ENCODE results near the gene SIRT2. TPM values are rescaled to one million over a fixed set of nuclear protein-coding genes. Genes with fewer than 3 reads are reported as not detected.
A peak's percentile ranks its signal among the peaks of the same experiment; 100 is the strongest.

Gene SIRT2
- total and polyA plus RNA-seq, 2 of the 13 experiments (the other 11 are each of a cell fraction or from before 2014, with no cell fraction given): 22.3 to 26.1 TPM

DNA sequence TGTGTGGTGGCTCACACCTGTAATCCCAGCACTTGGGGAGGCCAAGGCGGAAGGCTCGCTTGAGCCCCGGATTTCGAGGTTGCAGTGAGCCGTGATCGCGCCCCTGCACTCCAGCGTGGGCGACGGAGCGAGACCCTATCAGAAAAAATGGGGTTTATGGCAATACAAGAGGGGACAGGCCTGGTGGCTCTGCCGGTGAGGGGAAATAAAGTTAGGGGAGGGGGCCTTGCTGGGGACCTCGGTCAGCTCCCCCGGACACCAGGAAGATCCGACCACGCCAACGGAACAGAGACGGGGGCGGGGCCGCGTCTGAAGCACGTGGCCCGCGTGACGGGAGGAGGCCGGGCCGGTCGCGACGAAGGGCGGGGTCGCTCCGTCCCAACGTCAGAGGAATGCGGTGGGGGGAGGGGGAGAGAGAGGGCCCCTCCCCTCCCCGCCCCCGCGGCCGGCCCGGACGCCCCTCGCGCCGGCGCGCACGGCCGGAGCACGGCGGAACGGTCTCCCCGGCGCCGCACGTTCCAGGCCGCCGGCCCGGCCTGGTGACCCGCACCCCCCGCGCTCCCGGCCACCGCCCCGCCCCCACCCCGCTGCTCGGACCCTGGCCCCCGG lies 47.7 kb downstream of the SIRT2 start (continued):
- TF ChIP-seq, protein P1, sequence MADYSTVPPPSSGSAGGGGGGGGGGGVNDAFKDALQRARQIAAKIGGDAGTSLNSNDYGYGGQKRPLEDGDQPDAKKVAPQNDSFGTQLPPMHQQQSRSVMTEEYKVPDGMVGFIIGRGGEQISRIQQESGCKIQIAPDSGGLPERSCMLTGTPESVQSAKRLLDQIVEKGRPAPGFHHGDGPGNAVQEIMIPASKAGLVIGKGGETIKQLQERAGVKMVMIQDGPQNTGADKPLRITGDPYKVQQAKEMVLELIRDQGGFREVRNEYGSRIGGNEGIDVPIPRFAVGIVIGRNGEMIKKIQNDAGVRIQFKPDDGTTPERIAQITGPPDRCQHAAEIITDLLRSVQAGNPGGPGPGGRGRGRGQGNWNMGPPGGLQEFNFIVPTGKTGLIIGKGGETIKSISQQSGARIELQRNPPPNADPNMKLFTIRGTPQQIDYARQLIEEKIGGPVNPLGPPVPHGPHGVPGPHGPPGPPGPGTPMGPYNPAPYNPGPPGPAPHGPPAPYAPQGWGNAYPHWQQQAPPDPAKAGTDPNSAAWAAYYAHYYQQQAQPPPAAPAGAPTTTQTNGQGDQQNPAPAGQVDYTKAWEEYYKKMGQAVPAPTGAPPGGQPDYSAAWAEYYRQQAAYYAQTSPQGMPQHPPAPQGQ (CRISPR knock-in tag; IDR thresholded peaks at IDR 0.05; ENCODE audit: borderline replicate concordance): no peak
- TF ChIP-seq, protein P2, sequence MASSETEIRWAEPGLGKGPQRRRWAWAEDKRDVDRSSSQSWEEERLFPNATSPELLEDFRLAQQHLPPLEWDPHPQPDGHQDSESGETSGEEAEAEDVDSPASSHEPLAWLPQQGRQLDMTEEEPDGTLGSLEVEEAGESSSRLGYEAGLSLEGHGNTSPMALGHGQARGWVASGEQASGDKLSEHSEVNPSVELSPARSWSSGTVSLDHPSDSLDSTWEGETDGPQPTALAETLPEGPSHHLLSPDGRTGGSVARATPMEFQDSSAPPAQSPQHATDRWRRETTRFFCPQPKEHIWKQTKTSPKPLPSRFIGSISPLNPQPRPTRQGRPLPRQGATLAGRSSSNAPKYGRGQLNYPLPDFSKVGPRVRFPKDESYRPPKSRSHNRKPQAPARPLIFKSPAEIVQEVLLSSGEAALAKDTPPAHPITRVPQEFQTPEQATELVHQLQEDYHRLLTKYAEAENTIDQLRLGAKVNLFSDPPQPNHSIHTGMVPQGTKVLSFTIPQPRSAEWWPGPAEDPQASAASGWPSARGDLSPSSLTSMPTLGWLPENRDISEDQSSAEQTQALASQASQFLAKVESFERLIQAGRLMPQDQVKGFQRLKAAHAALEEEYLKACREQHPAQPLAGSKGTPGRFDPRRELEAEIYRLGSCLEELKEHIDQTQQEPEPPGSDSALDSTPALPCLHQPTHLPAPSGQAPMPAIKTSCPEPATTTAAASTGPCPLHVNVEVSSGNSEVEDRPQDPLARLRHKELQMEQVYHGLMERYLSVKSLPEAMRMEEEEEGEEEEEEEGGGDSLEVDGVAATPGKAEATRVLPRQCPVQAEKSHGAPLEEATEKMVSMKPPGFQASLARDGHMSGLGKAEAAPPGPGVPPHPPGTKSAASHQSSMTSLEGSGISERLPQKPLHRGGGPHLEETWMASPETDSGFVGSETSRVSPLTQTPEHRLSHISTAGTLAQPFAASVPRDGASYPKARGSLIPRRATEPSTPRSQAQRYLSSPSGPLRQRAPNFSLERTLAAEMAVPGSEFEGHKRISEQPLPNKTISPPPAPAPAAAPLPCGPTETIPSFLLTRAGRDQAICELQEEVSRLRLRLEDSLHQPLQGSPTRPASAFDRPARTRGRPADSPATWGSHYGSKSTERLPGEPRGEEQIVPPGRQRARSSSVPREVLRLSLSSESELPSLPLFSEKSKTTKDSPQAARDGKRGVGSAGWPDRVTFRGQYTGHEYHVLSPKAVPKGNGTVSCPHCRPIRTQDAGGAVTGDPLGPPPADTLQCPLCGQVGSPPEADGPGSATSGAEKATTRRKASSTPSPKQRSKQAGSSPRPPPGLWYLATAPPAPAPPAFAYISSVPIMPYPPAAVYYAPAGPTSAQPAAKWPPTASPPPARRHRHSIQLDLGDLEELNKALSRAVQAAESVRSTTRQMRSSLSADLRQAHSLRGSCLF (CRISPR knock-in tag; IDR thresholded peaks at IDR 0.05; ENCODE audit: borderline replicate concordance): no peak
- TF ChIP-seq, protein P3, sequence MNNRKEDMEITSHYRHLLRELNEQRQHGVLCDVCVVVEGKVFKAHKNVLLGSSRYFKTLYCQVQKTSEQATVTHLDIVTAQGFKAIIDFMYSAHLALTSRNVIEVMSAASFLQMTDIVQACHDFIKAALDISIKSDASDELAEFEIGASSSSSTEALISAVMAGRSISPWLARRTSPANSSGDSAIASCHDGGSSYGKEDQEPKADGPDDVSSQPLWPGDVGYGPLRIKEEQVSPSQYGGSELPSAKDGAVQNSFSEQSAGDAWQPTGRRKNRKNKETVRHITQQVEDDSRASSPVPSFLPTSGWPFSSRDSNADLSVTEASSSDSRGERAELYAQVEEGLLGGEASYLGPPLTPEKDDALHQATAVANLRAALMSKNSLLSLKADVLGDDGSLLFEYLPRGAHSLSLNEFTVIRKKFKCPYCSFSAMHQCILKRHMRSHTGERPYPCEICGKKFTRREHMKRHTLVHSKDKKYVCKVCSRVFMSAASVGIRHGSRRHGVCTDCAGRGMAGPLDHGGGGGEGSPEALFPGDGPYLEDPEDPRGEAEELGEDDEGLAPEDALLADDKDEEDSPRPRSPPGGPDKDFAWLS (CRISPR knock-in tag; IDR thresholded peaks at IDR 0.05; ENCODE audit: borderline replicate concordance): no peak
- 0 out of 2 replicates have a peak, but pooled peaks have one; percentile 14 for TF ChIP-seq HNRNPL (IDR thresholded peaks at IDR 0.05; ENCODE audit: low read depth, low read length)
- TF ChIP-seq, protein P4, sequence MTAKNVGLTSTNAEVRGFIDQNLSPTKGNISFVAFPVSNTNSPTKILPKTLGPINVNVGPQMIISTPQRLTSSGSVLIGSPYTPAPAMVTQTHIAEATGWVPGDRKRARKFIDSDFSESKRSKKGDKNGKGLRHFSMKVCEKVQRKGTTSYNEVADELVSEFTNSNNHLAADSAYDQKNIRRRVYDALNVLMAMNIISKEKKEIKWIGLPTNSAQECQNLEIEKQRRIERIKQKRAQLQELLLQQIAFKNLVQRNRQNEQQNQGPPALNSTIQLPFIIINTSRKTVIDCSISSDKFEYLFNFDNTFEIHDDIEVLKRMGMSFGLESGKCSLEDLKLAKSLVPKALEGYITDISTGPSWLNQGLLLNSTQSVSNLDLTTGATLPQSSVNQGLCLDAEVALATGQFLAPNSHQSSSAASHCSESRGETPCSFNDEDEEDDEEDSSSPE (CRISPR knock-in tag; IDR thresholded peaks at IDR 0.05): 0 out of 2 replicates have a peak, but pooled peaks have one; percentile 49
- no peak for TF ChIP-seq PLRG1 (conservative IDR thresholded peaks at IDR 0.05)
- TF ChIP-seq ZNF263 (CRISPR knock-in tag; IDR thresholded peaks at IDR 0.05): no peak
- TF ChIP-seq ZBTB20 (CRISPR knock-in tag; IDR thresholded peaks at IDR 0.05; ENCODE audit: borderline replicate concordance, low read depth): no peak; the same call in 1 of the 2 replicates
- peak; percentile 65 for TF ChIP-seq MEIS1 (CRISPR knock-in tag; IDR thresholded peaks at IDR 0.05; ENCODE audit: borderline replicate concordance)
- no peak for TF ChIP-seq MAF1 (CRISPR knock-in tag; IDR thresholded peaks at IDR 0.05; ENCODE audit: borderline replicate concordance)
- TF ChIP-seq ELF4 (CRISPR knock-in tag; IDR thresholded peaks at IDR 0.05; ENCODE audit: borderline replicate concordance): no peak
- TF ChIP-seq KDM4B (CRISPR knock-in tag; IDR thresholded peaks at IDR 0.05): no peak
- peak; percentile 79; the same call in 1 of the 2 replicates for TF ChIP-seq ZFP36L1 (CRISPR knock-in tag; IDR thresholded peaks at IDR 0.05)

Data from HepG2 (cell line).